Measurements from ENCODE around the gene ATP4A. TPM values are rescaled to one million over a fixed set of nuclear protein-coding genes. Genes with fewer than 3 reads are reported as not detected.

The ATP4A gene
- total RNA-seq, 1 experiment from 2014 or later, result not detected

DNA sequence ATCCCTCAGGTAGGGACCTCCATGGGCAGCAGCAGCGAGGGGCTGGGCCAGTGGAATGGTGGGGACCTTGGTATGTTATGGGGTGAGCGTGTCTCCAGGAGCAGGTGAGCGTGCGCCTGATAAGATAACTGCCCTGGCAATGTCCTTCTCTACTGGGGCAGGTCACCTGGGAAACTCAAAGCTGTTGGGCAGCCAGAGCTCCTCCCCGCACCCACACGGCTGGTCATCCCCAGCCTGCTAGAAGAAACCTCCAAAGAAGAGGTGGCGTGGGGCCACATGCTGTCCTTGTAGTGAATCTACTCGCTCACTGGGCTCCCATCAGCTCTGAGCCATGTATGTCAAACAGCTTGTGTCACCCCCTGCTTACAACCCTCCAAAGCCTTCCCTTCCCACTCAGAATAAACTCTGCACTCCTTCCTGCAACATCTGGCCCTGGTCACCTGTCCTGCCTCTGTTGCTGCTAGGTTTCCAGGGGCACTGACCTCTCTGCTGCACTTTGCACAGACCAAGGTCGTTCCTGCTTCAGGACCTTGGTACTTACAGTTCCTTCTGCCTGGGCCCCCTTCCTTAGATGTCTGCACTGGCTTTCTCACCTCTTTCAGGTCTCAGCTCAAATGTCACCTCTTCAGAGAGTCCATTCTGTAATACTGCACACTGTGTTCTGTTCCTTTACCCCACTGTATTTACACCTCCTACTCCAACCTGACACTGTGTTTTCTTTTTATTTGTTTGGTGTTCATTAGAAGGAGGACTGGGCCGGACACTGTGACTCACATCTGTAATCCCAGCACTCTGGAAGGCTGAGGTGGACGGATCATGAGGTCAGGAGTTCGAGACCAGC, 1.8 kb upstream of the ATP4A start:
- DNase-seq (ENCODE audit: low spot score), result no peak

DNA sequence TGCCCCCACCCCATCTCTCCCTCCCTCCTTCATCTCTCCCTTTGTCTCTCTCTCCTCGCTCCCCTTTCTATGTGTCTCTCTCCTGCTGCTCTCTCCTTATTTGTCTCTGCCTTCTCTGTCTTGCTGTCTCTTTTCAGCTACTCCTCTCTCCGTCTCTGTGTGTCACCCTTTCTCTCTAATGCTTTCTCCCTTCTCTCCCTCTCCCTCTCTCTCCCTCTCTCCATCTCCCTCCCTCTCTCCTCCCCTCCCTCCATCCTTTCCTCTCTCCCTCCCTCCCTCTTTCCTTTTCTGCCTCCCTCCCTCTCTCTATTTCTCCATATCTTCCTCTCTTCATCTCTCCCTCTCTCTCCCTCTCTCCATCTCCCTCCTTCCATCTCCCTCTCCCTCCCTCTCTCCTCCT, 682 bp downstream of the ATP4A start:
- DNase-seq (ENCODE audit: low spot score), result no peak

DNA sequence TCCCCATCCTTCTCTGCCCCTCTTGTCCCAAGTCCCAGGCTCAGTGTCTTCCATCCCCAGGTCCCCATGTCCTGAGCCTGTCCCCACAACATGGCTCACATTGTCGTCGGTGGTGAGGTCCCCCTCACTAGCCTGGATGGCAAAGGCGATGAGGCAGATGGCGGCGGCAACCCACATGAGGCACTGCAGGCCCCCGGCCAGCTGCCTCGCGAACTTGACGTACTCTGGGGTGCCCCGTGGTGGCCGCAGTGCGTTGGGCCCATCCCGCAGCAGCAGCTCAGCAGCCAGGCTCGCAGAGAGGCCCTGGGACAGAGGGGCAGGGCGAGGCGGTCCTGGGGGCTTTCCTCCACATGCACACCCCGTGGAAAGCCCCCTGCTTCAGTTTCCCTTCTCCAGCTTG, 1.1 kb downstream of the ATP4A start:
- DNase-seq (ENCODE audit: low spot score), result no peak

DNA sequence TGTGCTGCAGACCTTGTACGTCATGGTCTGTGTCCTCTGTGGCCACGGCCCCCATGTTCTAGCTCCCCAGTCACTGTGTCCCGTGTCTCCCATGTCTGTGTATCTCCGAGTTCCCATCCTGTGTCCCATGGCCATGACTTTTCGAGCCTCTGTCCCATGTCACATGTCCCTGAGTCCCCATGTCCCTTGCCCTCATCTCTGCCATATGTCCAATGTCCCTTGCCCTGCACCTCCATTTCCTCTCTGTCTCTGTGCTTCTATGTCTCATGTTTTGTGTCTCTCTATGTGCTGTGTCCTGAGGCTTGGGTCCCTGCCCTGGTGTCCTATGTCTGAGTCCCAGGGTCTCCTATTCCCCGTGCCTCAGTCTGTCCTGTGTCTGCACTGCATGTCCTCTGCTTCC, 2.0 kb downstream of the ATP4A start:
- no peak for DNase-seq (ENCODE audit: low spot score)

DNA sequence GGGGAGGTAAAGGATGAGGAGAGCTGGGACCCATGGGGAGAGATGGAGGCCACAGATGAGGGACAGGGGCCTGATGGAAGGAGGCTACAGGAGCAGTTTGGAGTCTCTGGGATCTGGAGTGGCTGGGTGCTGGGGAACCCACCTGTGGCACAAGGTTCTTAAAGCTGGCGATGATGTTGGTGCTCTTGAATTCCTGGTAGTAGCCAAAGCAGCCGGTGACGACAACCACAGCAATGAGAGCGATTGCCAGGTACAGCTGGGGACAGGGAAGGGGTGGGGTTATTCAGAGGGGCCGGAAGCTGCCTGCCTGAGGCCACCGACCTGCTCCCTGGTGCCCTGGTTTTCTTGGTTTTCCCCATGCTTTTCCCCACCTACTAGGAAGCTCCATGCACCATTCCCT, 2.8 kb downstream of the ATP4A start:
- no peak for DNase-seq (ENCODE audit: low spot score)

DNA sequence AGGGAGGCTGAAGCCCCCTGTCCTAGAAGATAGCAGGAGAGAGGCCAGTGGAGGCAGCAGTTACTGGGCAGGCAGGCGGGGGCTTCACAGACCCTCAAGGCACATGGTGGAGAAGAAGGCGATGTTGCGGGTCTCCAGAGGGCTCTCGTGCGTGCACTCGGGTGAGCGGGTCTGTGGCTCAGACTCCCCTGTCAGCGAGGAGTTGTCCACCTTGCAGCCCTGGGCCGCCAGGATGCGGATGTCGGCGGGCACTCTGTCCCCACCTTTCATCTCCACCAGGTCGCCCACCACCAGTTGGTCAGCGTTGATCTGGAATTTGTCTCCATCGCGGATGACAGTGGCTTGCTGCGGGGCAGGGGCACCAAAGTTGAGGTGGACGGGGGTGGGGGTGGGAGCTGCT, 3.2 kb downstream of the ATP4A start:
- no peak for DNase-seq (ENCODE audit: low spot score)

DNA sequence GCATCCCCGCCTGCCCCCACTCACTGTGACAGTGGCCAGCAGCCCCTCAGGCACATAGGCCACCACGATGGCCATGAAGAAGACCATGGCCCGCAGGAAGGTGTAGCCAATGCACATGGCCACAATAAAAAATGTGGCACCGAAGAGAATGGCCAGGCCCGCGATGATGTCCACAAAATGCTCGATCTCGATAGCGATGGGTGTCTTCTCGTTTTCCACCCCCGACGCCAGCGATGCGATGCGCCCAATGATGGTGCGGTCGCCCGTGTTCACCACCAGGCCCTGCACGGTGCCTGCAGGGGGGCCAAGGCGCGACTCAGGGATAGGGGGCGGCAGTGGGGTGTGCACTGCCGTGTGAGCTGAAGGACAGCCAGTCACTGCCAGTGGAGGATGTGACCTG, 3.7 kb downstream of the ATP4A start:
- DNase-seq (ENCODE audit: low spot score), result no peak

DNA sequence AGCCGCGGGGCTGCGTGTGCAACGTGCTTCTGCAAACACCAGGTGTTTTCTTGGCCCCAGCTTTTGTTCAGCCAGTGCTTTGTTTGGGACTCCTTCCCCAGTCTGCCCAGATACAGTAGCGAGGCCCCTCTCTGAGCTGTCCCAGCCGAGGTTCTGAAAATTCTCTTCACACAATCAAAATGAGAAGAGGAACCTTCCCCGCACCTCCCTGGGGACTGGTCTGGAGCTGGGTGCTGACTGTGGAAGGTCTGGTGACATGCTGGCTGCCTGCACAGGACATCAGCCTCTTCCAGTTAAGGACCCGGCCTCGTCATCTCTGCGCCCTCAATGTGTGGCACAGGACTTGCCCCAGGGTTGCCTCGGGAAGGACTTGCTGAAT, 4.2 kb downstream of the ATP4A start:
- no peak for DNase-seq (ENCODE audit: low spot score)

DNA sequence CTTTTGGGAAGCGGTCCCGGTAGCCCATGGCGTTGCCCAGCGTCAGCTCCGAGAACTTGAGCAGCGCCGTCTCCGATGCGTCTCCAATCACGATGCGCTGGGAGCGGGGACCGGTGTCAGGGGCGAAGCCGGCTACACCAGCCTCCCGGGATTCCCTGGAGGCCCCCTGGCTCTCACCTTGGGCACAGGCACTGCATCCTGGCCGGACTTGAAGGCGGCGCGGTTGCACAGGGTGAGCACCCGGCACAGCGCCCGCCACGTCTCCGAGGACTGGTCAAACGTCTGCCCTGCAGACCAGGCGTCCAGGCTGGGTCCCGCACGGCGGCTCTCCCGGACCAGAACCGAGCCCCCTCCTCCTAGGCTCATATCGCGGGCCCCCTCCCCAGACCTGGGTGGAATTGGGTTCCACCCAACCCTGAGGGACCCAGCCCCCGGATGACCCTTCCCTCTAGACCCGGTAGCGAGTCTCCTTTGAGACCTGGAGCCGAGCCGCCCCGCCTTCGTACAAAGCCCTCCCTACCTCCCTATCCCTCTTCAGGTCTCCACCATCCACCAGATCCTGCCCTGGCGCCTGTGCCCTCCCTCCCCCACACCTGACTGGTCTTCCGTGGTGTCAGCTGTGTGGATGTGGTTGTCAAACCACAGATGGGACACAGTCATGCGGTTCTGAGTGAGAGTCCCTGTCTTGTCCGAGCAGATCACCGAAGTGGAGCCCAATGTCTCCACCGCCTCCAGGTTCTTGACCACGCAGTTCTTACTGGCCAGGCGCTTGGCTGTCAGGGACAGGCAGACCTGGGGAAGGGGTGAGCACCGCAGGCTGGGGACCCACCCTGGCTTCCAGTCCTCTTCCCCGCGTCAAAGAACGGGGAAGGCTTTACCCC, 4.8 kb downstream of the ATP4A start:
- DNase-seq (ENCODE audit: low spot score), result no peak

DNA sequence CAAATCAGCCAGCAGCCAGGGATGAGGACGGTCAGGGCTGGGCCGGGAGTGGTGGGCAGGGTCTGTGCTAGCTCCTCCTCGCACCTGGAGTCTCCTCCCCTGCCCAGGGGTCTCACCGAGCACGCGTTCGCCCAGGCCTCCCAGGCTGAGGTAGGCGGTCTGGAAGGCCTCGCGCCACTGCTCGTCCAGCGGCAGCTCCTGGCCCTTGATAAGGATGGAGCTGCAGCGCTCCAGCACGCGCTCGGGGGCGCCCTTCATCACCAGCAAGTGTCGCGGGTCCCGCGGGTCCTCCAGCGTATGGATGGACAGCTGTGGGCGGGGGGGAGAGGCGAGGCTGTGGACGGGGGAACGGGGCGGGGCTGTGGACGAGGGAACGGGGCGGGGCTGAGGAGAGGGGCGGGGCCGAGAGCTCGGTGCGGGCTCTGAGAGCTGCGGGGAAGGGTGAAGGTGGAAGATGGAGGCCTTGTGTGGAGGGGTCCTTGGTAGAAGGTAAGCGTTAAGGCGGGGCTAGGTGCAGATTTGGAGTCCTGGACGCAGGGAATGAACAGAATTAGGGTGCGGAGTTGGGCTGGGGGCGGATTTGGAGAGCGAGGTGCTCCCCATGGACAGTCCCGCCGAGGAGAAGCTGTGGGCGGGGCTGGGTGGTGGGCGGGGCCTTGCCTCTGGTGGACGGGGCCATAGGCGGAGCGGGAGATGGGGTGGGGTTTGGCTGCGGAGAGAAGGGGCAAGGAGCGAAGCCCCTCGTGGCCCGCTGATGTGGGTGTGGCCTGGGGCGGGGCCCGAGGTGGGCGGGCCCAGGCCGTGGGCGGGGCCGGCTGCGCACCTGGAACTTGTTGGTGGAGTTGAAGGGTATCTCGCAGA, 5.7 kb downstream of the ATP4A start:
- DNase-seq (ENCODE audit: low spot score), result no peak

DNA sequence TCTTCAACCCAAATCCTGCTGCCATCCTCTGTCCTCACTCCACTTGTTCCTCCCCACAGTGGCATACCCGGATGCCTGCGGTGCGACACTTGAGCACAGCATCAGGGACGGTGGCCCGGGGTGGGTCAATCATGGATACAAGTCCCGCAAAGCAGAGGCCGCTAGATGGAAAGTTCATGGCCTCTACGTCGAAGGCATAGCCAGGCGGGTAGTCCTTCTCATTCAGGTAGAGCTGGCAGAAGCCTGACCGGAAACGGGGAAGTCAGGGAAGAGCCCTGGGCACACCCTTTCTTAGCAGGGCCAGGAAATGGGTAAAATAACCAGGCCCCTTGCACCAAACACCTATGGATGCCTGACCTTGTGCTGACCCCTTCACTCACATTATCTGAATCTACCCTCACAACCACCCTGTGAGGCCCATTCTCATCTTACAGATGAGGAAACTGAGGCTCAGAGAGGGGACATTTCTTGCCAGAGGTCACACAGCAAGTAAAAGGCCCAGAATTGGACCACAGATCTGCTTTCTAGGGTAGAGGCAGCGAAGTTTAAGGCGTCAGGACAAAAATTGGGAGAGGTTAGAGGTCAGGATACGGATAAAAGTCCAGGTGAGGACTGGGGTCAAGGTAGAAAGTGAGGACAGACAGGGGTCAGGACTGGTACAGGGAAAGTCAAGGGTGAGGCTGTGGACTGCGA, 6.5 kb downstream of the ATP4A start:
- no peak for DNase-seq (ENCODE audit: low spot score)

DNA sequence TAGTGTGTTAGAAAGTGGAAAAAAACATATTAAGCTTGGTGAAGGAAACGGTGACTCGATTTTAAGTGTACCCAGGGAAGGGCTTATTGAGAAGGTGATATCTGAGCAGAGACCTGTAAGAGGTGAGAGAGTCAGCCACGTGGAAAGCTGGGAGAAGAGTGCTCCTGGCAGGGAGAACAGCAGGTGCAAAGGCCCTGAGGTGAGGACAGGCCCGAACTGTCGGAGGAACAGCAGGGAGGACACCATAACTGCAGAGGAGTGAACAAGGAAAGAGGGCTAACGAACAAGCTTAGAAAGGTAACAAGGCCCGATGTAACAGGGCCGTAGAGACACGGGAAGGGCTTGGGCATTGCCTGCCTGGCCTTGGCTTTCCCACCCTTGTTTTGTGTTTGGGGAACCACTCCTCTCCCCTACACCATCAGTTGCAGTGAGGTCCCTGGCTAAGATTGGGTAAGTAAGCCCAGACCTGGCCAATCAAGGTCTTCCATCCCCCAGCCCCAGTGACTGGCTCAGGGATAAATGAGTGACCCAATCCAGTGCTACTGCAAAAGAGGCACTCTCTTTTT, 7.3 kb downstream of the ATP4A start:
- no peak for DNase-seq (ENCODE audit: low spot score)

DNA sequence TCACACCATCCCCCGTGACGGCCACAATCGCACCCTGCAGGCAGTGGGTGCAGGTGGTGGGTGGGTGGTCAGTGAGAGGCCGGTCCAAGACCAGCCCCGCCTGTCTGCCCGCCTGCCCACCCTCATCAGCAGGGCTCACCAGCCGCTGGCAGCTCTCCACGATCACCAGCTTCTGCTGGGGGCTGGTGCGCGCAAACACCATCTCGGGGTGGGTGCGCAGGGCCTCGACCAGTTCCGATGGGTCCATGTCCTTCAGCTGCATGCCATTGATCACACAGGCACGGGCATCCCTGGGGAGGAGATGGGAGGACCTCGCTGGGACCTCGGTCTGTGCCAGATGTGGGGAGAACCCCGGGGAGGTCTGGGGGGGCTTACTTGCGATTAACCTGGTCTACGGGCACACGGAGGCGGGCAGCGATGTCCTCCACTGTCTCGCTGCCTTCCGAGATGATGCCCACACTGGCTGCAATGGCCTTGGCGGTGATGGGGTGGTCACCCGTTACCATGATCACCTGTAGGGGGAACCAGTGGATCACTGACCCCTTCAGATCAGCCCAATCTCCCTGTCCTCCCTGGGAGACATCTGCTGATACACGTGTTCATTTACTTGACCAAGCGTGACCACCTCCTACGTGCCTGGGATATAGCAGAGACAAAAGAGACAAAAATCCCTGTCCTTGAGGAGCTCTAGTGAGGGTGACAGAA, 8.0 kb downstream of the ATP4A start:
- peak; percentile 73 for DNase-seq (ENCODE audit: low spot score)

DNA sequence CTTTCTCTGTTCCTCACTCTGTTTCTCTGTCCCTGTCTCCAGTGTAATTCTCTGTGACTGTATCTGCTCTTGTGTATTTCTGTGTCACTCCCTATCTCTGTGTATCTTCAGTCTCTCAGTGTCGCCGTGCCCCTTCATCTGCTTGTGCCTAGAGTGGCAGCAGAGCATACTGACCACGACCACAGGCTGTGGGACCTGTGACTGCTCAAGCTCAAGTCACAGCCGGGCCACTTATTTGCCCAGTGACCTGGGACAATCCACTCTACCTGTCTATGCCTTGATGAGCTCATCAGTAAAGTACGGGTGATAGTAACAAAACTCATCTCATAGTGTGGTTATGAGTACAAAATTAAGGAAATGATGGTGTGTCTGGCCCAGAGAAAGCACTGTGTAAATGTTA, 9.4 kb downstream of the ATP4A start:
- no peak for DNase-seq (ENCODE audit: low spot score)

DNA sequence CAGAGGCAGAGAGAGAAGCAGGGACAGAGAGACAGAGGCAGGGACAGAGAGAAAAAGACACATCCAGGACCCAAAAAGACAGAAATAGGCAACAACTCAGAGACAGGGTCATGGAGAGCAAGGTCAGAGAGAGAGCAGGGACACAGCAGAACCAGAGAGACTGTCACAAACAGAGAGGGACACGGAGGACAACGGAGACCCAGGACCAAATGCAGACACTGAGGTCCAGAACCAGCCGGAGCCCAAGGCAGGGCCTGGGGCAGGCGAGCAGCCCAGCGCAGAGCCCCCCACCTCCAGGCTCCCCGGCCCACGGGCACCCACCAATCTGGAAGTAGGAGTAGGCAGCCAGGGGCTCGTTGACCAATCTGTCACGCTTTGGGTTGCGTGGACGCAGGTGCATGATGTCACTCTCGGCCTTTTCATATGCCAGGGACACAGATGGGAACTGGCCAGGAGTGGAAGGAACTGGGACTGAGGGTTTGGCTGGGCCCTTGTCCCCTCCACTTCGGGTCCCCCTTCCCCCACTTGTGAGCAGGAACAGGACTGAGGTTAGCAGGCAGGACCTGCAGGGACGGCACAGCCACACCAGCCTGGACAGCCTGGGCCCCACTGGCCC, 10.0 kb downstream of the ATP4A start:
- DNase-seq (ENCODE audit: low spot score), result no peak

DNA sequence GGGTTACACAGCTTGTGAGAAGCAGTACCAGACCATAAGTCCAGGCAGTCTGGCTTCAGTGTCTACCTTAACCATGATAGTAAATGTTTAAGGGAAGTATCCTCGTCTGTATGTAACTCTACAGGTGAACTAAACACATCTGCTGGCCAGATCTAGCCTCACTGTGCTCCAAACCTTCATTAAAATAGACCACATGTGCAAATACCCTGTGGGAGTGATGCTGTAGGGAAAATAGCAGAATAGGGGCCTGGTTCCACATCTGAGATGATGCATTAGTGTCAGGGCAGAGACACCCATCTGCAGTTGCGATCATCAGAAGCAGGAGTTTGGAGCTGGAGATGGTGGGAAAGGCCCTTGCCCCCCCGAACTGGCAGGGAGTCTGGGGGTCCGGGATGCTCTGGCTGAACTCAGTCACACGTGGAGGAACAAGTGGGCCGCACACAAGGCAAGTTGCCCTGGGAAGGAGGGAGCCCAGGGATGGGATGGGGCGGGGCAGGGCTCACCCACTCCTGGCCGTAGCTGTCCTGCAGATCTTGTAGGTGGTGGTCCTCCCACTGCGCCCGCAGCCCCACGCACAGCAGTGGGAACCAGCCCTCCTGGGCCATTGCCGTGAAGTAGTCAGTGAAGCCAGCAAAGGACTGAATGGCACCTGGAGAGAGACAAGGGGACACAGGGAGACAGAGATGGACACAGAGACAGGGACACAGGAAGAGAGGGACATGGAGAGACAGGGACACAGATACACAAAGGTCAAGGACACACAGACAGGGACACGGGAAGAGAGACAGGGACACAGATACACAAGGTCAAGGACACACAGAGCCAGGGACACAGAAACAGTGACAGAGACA, 10.7 kb downstream of the ATP4A start:
- DNase-seq (ENCODE audit: low spot score), result no peak

DNA sequence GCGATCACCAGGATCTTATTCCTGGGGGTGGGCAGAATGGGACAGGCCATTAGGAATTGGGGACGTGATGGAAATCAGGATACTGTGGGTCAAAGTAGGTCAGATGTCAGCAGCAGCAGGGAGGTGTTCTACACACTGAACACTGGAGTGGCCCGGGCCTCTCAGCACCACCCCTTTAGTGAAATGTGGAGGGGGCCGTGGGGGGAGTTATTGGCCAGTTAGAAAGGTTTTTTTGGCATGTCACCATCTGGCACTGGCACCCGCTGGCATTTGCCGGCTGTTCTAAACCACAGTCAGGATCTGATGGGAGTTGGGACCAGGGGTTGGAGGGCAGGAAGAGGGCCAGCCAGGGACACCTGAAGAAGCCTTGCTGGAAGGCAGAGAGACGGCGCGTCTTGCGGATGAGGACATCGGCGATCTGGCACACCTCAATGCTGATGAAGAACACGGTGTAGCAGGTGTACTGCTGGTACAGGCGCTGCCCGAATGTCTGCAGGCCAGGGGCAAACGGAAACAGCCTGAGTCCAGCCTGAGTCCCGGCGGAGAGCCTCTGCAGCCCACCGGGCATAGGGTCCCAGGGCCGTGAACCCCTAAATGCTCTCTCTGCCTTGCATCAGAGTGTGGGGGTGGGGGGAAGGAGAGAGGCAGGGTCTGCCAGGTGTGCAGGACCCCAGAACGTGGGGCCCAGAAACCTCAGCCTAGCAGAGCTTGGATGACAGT, 12.2 kb downstream of the ATP4A start:
- DNase-seq (ENCODE audit: low spot score), result no peak

DNA sequence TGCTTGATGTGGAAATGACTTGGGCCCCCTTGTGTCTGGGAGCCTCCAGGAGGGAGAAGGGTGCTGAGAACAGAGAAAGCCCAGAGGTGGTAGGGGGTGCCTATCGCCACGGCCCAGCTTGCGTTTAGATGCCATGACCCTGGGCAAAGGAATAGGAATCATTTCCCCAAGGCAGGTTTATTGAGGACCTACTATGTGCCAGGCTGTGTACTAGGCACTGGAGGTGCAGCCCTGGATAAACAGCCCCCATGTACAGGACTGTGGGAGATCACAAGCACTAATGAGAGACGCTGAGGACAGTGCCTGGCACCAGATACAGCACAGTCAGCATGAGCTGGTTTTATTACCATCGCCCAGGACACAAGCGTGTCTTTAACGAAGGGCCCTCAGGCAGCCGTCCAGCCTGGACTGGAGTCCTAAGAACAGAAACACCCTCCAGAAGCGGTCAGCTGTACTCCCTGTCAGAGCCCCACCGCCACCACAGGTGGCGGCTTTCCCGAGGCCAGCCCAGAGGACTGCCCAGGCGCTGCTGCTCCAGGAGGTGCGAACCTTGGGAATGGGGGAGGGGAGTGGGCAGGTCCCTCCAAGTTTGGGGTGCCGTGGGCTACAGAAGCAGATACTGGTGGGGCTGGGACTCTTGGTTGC, 13.5 kb downstream of the ATP4A start:
- DNase-seq (ENCODE audit: low spot score), result no peak
